Cerebellar nuclear complex (tissue), 1 donor: ENCODE measurements around the gene ZHX3.

ENCODE experiments used
- DNase-seq, 2 experiments: peaks; one replicate each; lab custom pipeline; 2025; lab: John Stamatoyannopoulos, UW

ZHX3 gene

DNA sequence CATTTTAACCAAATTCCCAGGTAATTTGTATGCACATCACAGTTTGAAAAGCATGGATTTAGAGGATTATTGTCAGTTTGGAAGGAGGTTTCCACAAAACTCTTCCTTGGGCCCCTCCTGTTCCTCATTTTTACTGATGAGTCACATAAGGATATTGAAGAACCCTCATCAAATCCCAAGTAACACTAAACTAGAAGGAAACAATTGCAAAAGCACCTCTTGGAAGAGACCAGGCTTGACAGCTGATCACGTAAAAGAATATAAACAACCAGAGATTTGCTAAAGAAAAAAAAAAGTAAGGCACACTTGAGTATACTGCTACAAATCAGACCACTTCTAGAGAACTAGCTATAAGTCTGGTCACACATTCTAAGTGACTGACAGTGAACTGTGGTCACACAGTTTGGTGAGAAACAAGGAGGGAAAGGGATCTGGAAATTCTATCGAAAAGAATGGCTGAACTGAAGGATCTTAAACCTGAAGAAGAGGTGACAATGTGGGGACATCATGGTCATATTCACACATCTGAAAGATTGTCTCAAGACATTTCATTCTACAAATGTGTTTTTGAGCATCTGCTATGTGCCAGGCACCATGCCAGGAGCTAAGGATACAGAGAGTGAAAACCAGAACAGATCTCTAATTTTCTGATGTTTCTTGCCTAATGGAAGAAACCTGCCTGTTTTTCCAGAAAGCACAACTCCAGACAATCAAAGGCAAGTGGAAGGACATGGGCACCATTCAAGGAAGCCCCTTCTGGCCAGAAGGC, 24.1 kb downstream of the ZHX3 start:
- DNase-seq, result no peak

DNA sequence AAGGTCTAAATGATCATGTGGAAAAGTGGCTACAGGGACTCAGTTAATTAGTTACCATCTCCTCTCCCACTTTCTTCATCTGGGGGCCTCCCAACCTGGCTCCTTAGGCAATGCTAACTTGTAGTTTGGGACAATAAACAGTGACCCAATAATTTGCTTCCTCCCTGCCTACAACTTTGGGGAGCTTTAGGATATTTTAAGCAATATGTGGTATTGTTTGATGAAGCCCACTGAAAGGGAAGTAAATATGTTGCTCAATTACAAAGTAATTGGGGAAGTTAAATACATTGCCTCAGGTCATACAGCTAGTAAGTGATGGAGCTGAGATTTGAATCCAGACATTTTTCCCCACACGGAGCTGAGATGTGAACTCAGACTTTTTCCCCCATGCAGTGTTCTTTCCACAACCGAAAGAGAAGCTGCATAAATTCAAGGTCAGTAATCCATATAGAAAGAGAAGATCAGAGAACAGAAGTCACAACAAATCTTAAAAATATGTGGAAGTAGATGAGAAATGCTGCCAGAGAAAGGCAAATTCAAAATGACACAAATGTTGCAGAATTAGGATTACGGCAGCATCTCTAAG, 26.6 kb downstream of the ZHX3 start:
- DNase-seq, result no peak

DNA sequence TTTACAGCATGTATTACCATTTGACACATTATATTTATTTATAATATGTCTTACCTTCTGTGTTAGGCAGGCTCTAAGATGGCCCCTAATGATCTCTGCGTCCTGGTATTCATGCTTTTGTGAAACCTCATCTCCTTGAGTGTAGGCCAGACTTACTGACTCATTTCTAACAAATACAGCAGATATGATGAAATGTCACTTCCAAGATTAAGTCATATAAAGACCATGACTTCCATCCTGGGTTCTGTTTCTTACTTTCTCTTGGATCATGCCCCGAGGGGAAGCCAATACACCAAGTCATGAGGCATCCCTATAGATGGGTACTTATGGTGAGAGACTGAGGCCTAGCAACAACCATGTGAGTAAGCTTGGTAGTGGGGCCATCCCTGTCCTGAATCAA, 30.2 kb downstream of the ZHX3 start:
- no peak for DNase-seq

DNA sequence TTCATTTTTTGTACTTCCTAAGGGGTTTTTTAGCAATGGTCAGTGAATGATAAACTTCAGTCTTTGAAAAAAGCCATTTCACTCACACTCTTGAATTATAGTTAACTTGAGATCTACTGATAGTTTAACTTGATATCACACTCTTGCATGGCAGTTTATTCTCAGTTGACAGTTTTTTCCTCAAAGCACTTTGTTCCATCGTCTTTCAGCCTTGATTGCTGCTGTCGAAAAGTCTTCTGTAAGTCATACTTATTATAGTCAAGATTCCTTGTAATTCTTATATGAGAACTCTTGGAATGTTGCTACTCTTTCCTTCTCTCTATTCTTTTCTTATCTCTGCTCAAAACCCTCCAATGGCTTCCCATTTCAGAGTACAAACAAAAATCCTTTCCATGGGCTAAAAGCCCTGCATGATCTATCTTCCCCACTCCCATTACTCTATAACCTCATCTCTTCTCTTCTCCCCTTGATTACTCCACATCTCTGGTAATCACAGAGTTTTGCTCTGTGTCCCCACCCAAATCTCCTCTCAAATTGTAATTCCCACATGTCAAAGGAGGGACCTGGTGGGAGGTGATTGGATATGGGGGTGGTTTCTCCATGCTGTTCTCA, 31.2 kb downstream of the ZHX3 start:
- no peak for DNase-seq

- no peak for DNase-seq
Observed at GRCh38 chr20:41279546-41280225, 37.8 kb downstream of the ZHX3 start.

GRCh38 chr20:41278936-41279335, 38.6 kb downstream of the ZHX3 start:
- no peak for DNase-seq

DNA sequence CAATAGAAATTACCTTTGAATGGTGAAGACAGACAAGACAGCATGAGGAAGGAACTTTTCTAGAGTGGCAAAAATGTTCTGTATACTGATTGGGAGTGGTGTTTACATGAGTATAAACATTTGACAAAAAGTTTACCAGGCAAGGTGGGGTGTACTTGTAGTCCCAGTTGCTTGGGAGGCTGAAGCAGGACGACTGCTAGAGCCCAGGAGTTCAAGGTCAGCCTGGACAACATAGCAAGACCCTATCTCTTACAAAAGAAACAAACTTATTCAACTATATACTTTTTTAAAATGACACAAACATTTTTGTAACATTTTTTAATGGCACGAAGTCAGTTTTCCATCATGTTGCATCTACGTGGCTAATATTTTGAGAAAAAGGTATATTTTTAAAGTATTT, 40.5 kb downstream of the ZHX3 start:
- DNase-seq, result no peak

- DNase-seq, result no peak
Observed at GRCh38 chr20:41276317-41276751, 41.2 kb downstream of the ZHX3 start.

DNA sequence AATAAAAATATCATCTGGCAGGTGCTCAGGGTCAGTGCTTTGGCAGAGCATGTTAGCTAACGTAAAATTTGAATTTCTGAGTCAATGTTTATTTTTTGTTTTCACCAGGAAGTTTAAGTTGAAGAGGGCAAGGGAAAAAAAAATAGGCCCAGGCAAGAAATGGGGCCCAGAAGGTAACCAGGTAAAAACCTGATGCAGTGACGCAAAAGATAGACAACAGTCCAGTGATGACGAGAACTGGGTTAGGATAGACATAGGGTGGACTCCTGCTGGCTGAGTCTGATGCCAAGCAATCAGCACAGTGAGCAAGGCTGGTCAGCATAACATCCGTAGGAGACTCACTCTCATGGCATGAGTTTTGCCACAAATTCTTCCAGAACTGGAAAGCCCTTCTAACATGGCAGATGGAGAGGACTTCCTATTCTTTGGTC, 42.2 kb downstream of the ZHX3 start:
- DNase-seq, result no peak

GRCh38 chr20:41274152-41274551, 43.4 kb downstream of the ZHX3 start:
- no peak for DNase-seq

DNA sequence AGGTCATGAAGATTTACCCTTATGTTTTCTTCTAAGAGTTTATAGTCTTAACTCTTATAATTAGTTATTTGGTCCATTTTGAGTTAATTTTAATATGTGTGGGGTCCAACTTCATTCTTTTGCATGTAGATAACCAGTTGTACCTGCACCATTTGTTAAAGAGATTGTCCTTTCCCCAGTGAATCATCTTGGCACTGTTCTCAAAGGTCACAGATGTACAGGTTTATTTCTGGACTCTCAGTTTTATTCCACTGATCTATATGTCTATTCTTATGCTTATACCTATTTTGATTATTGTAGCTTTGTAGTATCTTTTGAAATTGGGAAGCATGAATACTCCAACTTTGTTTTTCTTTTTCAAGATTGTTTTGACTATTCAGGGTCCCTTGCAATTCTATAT, 44.1 kb downstream of the ZHX3 start:
- DNase-seq, result no peak

DNA sequence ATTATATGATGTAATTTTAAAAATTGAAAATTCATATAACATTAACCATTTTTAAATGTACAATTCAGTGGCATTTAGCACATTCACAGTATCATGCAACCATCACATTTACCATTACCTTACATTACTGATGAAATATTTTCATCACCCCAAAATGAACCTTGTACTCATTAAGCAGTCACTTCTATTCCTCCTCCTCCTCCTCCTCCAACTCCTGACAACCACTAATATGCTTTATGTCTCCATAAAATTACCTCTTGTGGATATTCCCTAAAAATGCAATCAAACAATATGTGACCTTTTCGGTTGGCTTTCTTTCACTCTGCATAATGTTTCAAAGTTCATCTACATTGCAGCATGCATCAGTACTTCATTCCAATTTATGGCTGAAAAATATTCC, 45.2 kb downstream of the ZHX3 start:
- no peak for DNase-seq

- DNase-seq, result no peak
Observed at GRCh38 chr20:41268917-41269652, 48.4 kb downstream of the ZHX3 start.

DNA sequence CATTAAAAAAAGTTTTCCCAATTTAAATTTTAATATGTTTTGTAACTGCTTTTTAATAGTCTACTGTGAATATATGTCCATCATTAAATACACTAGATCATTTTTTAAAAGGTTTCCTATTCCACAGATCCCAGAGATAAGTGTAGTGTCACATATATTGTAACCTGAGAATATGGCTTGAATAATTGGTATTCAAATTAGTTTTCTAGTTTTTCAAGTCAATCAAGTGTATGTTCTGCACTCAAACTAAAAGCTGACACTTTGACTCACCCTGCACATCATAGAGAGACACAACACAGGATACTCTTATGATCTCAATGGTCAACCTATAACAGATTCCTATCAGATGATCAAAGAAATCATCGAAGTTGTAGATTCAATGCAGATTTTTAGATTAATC, 49.1 kb downstream of the ZHX3 start:
- DNase-seq, result no peak

DNA sequence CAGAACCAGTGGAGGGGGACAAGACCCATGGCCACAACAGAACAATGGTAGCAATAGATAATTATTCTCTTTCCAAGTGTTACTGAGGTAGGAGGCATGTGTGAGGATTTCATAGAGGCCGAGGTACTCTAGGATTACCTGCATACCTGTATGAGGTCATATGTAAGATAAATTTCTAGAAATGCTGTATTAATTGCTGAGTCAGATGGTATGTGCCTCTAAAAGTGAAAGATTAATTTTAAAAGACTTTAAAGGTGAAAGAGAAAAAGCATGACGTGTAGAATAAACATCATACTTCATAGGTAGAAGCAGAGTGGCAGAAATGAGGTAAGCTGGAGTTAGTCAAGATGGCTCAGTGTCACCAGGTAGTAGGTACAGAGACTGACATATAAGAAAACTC, 51.6 kb downstream of the ZHX3 start:
- no peak for DNase-seq

GRCh38 chr20:41264819-41265218, 52.7 kb downstream of the ZHX3 start:
- no peak for DNase-seq

GRCh38 chr20:41261790-41262717, 55.5 kb downstream of the ZHX3 start:
- DNase-seq, result no peak

GRCh38 chr20:41261260-41261659, 56.3 kb downstream of the ZHX3 start:
- DNase-seq, result no peak

GRCh38 chr20:41260734-41261220, 56.8 kb downstream of the ZHX3 start:
- DNase-seq, result no peak

- no peak for DNase-seq
Observed at GRCh38 chr20:41259309-41259708, 58.2 kb downstream of the ZHX3 start.

DNA sequence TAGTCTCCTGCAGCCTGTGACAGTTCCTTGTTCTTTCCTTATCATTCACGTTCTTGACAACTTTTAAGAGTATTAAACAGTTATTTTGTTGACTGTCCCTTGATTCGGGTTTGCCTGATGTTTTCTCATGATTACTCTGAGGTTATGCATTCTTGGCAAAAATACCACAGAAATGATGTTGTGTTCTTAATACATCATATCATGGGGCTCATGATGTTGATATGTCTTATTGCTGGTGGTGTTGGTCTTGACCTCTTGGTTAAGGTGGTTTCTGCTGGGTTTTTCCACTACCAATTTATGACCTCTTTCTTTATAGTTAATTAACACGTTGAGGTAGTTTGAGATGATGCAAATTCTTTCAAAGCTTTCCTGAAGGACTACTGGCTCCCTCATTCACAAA, 59.1 kb downstream of the ZHX3 start:
- no peak for DNase-seq
